Transverse colon (tissue), 3 donors: ENCODE data around the gene BCL11B.

Source experiments
- EP300 ChIP-seq: sonication (generic); formaldehyde crosslinking; IDR thresholded peaks from one replicate; pipeline ENCODE4 v1.6.1; 2017; ENCODE audit warnings: antibody characterized with exemption, low read depth
- POLR2A ChIP-seq: fragments of 450-650 bp; IDR thresholded peaks from one replicate; pipeline ENCODE4 v1.6.1; 2016; ENCODE audit warnings: antibody characterized with exemption, mild to moderate bottlenecking, moderate library complexity
- POLR2AphosphoS5 ChIP-seq, 3 donors: sonication (generic); formaldehyde crosslinking; IDR thresholded peaks; one replicate each; pipeline ENCODE4 v1.6.1; 2016; ENCODE audit warnings: antibody characterized with exemption in 3 of 3

- no peak for TF ChIP-seq EP300
- no peak for TF ChIP-seq POLR2A
- no peak for TF ChIP-seq POLR2AphosphoS5 (IDR thresholded peaks at IDR 0.05)
These were observed 83.2 kb downstream of the BCL11B start for GRCh38 chr14:99188731-99189191.
